Activated CD8-positive, alpha-beta memory T cell treated with anti-CD3 and anti-CD28 coated beads, Interleukin-2, amount 50 U/mL, for 4 hours (primary cell): ENCODE data around the gene LRRC74B.
"Not testable (repeated sequence)": the region's sequence is repeated elsewhere in the genome, so short reads cannot be mapped to it uniquely, and the experiment has no call there.

Experiments
- DNase-seq: peaks from one replicate; pipeline ENCODE4 v3.0.0-alpha.2; 2020

The LRRC74B gene

DNA sequence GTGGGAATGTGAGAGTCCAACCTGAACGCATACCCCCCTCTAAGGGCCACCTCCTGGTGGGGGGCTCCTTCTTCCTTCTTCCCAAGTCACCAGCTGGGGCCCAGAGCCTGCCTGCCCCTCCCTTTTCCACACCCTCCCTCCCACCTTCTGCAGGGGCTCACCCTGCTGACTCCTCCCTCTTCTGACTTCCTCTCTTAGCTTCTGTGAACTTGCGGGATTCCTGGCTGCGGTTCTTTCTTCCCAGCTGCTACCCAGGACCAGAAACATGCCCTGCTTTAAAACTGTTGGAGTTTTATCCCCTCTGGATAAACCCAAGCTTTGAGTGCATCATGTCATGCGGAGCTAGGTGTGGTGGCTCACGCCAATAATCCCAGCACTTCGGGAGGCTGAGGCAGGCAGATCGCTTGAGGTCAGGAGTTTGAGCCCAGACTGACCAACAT, 10.2 kb downstream of the LRRC74B start:
- no peak for DNase-seq

DNA sequence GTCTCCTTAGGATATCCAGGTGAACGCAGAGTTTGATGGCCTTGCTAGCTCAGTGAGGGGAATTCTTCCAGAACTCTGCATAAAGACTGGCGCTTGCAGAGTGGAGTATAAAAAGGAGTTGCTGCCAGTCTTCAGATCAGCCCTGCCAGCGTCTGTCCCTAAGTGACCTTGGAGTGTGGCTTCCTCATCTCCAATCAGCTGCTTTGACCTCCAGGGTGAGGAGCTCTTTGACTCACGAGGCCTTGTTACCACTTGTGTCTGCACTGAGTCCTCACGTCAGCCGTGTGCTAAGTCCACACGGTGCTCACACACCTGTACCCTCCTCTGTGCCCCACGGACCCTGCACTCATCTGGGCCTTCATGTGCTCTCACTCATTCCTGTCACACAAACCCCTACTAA, 14.6 kb downstream of the LRRC74B start:
- DNase-seq = not testable (repeated sequence)

DNA sequence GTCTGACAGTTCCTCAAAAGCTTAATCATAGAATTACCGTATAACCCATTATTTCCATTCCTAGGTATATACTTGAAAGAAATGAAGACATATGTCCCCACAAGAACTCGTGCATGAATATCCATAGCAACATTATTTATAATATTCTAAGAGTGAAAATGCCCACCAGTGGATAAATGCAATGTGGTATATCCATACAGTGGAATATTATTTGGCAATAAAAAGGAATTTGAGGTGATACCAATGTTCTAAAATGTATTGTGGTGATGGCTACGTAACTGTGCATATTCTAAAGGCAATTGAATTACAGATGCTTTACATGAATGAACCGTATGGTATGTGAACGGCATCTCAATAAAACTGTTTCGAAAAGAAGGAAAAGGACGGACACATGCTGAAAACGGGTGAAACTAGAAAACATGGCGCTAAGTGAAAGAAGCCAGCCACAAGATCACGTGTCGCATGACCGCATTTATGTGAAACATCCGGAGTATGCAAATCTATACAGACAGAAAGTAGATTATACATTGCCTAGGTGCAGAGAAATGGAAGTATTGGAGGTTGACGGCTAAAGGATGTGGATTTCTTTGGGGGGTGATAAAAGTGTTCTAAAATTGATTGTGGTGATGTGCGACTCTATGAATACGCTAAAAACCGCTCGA, 16.0 kb downstream of the LRRC74B start:
- not testable (repeated sequence) for DNase-seq

DNA sequence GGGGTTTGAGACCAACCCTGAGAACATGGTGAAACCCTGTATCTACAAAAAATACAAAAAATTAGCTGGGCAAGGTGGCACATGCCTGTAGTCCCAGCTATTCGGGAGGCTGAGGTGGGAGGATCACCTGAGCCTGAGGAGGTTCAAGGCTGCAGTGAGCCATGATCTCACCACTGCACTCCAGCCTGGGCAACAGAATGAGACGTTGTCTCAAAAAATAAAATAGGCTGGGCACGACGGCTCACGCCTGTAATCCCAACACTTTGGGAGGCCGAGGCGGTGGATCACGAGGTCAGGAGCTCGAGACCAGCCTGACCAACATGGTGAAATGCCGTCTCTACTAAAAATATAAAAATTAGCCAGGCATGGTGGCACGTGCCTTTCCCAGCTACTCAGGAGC, 18.7 kb downstream of the LRRC74B start:
- not testable (repeated sequence) for DNase-seq

DNA sequence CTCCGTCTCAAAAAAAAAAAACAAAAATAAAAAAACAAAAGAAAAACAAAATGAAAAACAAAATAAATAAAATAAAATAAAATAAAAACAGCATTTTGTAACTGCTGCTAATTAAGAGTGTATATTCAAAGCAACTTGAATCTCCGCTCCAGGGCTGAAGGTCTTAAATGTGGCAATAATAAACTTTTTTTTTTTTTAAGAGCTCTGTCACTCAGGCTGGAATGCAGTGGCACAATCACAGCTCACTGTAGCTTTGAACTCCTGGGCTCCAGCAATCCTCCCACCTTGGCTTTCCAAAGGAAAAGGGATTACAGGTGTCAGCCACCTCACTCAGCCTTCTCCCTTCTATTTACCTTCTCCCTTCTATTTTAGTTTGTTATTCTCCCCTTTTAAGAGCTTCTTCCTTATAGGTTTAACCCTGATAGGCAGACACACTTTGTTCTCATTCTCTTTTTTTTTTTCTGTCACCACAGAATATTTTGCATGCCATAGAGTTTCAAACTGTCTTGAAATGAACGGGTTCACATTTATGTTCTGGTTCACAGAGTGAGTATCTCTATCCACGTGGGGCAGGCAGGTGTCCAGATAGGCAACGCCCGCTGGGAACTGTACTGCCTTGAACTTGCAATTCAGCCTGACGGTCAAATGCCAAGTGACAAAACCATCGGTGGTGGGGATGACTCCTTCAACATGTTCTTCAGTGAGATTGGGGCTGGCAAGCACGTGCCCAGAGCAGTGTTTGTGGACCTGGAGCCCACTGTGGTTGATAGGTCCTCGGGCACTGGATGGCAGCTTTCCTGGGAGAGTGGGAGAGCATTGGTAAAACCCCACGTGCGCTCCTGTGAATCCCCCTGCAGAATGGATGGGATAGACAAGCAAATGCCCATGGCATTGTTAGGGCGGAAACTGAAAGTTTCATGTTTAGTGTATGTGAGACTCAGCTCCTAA, 19.4 kb downstream of the LRRC74B start:
- DNase-seq = no peak

DNA sequence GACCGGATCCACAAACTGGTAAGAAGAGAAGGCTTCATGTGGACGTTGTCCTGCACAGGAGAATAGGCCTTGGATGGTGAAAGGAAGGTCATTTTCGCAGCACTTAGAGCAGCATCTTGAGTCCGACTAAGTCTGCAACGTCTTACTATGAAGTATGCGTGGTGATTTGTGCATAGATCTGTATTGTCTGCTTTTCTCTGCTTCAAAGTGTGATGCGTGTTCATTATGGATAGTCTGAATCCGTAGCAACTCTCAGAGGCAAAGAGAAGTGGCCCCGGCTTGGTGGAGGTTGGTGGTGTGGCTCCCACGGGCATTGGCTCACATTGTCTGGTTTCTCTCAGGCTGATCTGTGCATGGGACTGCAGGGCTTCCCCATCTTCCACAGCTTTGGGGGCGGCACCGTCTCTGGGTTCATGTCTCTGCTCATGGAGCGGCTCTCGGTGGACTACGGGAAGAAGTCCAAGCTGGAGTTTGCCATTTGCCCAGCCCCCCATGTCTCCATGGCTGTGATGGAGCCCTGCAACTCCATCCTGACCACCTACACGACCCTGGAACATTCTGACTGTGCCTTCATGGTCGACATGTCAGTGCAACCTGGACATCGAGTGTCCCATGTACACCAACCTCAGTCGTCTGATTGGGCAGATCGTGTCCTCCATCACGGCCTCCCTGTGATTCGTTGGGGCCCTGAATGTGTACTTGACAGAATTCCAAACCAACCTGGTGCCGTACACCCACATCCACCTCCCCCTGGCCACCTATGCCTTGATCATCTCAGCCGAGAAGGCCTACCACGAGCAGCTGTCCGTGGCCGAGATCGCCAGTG, 21.5 kb downstream of the LRRC74B start:
- no peak for DNase-seq

DNA sequence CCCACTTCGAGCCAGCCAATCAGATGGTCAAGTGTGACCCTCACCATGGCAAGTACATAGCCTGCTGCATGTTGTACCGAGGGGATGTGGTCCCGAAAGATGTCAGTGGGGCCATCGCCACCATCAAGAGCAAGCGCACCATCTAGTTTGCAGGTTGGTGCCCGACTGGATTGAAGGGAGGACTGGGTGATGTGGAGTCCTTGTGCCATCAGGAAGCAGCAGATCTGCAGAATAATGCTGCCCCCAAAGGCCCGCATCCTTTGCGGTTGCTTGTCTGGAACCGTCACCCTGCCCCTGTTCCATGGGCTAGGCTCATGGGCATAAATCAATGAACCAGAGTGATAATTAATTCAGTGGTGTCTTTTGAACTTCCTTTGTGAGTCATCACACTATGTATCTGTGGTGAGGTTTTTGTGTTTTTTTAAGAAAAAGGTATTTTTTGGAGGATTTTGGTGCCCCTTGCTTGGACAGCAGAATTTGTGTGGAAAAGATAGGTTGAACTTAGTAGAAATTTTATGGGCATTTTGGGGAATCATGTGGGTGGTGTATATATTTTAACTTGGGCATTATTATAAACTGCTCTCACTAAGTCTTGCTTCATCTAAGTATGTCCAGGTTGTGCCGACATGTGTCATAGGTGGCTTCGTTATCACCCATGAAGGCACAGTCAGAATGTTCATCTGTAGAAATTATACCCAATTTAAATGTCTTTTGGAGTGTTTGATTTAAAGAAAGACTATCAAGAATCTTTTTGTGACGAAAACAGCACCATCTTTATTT, 22.3 kb downstream of the LRRC74B start:
- DNase-seq = no peak

DNA sequence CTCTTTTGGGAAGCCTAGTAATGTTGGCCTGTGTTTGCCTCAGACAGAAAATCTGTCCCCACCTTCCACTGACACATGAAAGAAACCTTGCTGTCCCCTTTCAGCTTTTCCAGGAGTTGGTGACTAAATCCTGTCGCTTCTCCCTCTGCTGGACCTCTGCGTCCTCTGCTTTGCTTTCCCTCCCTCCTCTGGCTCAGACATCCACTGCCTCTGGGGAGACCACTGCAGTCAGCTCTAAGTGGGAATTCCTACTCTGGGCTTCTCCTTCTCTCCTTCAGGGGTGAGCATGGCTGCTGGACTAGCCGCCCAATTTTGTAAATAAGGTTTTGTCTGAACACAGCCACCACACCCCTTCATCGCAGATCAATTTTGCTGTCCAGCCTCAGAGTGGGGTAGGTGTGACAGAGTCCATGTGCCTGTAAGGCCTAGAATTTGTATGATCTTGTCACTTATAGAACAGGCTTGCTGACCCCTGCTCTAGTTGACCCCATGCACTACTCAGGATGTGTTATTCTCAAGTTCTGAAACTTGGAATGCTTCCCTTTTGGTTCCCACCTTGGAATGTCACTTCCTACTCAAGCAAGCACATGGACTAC, 23.0 kb downstream of the LRRC74B start:
- no peak for DNase-seq

DNA sequence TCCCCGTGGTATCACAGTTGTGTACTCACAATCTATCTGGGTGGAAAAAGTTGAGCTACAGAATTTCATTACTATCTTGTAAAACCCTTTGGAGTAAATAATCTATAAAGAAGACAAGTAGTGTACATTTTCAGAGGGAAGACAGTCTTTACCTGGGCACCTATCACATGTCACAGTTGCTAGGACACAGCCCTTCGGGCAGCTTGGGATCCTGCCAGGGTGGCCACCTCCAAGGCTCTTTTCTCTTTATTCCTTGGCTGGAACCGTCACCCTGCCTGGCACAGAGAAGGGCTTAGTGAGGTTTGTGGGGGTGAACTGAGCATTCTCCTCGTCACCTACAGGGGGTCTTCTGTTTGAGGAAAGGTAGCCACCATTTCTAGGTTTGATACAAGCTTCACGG, 23.6 kb downstream of the LRRC74B start:
- DNase-seq = no peak

DNA sequence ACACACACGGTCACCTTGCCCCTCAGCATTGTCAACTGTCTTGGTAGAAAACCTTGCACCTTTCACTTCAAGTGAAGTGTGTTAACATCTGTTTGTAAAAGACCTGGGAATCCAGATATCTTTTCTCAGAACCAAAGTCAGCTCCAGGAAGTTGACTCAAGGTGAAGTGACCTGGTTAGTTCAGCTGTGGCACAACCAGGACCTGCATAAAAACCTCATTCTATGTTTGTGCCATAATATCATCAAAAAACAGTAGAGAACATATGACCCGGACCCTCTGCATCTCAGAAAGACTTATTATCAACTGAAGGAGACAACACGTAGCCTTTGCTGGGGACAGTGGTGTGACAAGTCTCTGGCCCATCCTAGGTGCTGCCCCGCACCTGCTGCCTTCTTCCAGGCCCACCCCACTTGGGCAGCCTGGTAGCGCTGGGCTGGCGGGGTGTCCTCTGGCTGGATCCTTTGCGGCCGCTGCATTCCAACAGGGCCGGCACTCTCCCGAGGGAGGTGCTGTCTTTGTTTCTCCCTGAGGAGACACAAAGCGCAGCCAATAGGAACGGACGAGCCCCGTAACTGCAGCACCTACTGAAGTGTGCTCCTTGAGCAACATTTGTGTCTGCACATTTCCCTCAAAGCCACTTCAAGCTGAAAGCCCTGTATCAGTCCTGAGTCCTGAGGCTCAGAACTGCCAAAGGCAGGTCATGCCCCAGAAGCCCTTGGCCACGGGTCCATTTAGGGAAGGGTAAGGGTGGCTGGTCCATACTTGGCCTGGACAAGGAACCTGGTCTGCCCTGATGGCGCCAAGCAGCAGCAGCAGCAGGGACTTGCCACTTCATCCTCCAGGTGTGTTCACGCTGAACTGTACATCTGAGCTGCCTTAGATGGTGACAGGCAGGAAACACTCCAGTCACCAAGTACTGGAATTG, 25.2 kb downstream of the LRRC74B start:
- no peak for DNase-seq

DNA sequence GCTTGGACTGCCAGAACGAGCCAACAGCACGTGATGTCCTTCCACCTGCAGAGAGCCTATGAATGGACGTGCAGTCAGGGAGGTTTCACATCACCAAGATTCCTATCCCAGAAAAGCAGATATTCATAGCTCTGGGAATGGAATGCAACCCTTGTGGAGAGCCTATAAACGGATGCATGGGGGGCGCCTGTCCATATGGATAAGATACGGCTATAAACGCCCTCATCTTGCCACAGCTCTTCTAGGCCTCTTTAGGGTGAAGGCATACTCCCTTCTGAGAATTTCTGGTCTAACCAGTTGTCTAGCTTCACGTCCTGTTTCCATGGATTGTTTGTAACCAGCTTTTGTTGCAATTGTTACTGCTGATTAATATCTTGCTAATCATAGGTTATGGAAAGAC, 26.1 kb downstream of the LRRC74B start:
- DNase-seq = not testable (repeated sequence)

DNA sequence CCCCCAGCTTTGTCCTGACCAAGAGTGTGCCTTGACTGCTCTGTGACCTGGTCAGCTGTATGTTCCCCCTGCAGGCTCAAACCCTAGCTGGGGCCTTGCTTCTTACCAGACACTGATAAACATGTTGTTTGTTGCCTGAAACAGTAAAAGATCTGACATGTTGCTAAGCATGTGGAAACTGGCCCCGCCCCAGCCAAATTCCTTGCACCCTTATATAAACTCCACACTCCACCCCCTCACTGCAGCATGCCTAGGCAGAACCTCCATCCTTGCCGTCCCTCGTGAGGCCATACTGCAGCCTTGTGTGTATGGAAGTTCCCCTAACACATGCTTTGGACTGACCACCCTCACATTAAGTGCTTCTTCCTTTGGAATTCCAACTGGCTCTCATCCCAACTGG, 27.3 kb downstream of the LRRC74B start:
- no peak for DNase-seq

DNA sequence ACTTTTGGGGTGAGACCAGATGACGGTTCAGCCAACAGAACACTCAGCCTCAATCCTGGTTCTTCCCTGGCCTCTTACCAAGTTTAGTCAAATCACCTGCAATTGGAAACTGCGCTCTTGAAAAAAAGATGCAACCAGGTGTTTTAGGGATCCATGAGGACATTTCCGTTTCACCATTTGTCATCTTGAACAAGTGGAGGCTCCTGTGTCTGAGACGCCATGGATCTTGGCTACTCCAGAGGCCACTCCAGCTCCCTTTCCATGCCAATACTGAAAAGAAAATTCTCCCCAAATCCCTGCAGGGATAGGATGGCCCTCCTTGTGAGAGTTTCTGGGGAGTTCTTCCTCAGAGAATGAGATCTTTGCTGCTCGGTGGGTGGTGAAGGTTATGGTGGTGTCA, 27.7 kb downstream of the LRRC74B start:
- DNase-seq = no peak

DNA sequence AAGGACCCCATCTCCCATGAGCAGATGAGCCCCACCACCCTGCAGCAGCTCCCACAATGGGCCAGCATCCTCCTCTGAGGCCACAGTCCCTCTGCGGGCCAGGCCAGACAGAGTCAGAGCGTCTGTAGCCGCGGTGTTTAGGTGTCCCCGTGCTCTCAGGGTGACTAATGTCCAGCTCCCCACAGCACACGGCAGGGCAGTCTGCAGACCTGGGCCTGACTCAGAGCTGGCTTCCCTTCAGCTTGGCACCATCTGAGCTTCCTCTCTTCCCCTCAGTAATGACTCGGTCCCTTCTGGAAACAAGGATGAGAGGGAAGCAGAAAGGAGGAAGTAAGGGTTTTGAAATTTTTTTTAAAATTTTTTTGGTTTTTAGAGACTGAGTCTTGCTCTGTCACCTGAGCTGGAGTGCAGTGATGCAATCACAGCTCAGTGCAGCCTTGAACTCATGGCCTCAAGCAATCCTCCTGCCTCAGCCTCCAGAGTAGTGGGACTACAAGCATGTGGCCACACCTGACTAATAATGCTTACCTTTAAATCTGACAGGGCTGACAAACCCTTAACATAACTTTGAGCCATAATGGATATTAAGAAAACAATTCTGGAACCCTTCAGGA, 28.5 kb downstream of the LRRC74B start:
- DNase-seq = no peak

DNA sequence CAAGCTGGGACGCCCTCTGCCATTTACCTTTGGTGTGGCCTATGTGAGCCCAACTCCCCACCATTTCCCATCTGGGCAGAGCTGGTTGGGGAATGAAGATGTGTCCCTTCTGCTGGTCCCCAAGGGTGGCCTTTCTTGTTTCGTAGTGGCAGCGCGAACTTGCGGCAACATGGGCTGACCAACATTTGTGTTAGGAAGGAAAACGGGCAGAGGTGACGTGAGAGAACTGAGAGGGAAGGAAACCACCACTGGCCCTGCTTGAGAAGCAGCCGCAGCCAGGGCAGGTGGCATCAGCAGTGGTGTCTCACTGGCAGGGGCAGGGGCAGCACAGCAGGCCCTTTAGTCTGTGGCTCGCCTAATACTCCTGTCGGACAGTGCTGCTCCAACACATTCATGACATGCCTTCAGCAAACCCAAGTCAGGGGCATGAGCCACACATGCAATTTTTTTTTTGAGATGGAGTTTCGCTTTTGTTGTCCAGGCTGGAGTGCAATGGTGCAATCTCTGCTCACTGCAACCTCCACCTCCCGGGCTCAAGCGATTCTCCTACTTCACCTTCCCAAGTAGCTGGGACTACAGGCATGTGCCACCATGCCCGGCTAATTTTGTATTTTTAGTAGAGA, 29.9 kb downstream of the LRRC74B start:
- no peak for DNase-seq

DNA sequence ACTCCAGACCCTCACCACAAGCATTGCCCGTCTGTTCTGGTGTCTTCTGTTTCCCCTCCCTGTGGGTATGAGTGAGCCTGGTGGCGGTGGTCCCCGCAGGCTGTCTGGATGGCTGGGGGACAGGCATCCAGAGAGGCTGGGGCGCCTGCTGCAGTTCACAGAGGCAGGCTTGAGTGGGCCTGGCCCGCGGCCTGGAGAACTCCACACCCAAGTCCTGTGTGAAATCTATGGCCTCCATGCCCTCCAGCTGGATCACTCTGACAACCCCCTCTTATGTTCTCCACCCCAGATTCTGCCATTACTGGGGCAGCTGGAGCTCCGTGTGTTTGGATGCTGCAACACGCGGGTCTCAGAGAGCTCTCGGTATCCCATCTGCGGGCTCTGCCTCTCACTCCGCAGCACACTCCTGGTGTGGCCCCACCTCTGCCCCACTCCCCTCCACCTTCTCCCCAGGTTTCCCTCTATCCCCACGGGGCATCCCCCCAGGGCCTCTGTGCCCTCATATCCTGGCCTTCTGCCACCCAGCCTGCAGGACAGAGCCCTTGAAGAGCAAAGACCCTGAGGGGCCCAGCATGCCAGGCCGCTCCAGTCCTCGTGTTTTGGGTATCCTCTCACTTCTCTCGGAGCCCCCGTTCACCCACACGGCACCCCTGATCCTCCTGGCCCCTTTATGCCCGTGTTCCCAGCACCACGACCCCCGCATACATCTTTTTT, 31.3 kb downstream of the LRRC74B start:
- DNase-seq = no peak

DNA sequence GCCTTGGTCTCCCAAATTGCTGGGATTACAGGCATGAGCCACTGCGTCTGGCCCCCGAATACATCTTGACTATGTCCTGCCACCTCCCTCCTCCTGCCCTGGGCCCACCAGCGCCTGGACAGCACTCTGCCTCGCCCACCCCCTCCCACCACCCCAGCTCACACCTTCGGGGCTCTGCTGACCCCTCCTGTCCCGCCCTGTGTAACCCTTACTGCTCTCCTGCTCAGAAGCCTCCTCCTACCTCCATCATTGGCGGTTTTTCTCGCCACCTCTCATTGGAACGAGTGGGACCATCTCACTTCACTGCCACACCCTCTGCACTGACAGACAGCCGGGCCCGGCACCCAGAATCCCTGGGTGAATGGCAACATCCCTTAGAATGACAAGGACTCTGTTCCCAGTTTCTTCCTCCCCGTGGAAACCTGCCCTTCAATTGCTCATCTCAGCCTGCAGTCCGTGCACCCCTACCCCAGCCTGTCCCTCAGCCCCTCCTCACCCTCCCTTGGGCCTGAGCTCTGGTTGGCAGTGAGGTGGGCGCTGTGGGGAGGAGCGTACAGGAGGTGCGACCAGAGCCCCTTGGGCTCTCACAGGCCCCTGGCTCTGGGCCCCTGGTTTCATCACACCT, 32.2 kb downstream of the LRRC74B start:
- no peak for DNase-seq

DNA sequence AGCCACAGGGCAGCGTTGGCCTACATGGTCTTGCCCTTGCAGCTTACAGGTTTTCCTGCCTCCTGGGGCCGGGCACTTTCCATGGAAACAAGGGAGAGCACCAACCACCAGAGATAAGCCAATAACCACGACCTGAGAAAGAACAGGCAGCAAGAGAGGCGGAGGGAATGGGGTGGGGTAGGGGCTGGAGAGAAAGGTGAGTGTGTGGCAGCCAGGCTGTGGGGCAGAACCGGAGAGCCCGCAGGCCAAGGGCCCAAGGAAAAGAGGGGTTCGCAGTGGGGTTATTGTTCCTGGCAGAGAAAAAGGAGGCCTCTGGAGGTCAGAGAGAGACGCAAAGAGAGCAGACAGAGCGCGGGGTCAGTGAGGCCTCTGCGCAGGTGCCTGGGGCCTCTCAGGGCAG, 33.2 kb downstream of the LRRC74B start:
- DNase-seq = no peak

DNA sequence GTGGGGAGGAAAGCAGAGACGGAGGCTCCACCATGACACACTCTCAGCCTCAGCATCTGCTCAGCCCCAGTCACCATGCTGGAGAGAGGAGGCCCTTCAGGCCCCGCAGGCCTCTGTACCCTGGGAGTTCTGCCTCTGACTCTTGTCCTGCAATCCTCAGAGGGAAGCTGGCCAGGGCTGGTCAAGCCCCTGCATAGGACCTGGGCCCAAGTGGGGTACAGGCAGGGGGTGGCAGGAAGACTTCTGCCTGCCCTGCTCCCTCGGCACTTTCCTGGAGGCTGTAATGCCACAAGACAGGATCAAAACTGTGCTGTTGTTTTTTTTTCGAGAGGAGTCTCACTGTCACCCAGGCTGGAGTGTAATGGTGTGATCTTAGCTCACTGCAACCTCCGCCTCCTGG, 33.7 kb downstream of the LRRC74B start:
- no peak for DNase-seq
